ENCODE data around the gene TRPV4.

Gene TRPV4

GRCh38 chr12:109828754-109829511 lies 4.3 kb downstream of the TRPV4 start:
- TF ChIP-seq ZNF274 (IDR thresholded peaks at IDR 0.05; ENCODE audit: low read depth, low read length): no peak
- H3K4me3 ChIP-seq (ENCODE audit: low read length): no peak overlapping the region

- H3K4me3 ChIP-seq (ENCODE audit: low read length): no peak overlapping the region
- no peak for TF ChIP-seq ZNF274 (IDR thresholded peaks at IDR 0.05; ENCODE audit: low read depth, low read length)
Measured at GRCh38 chr12:109827566-109828550, 5.3 kb downstream of the TRPV4 start.

- H3K4me3 ChIP-seq (ENCODE audit: low read length): no peak overlapping the region
- TF ChIP-seq ZNF274 (IDR thresholded peaks at IDR 0.05; ENCODE audit: low read depth, low read length): no peak
Measured at GRCh38 chr12:109827080-109827479, 6.1 kb downstream of the TRPV4 start.

GRCh38 chr12:109824731-109825130 lies 8.5 kb downstream of the TRPV4 start:
- no peak overlapping the region for H3K4me3 ChIP-seq (ENCODE audit: low read length)
- TF ChIP-seq ZNF274 (IDR thresholded peaks at IDR 0.05; ENCODE audit: low read depth, low read length): no peak

- no peak for TF ChIP-seq ZNF274 (IDR thresholded peaks at IDR 0.05; ENCODE audit: low read depth, low read length)
- H3K4me3 ChIP-seq (ENCODE audit: low read length): no peak overlapping the region
Measured at GRCh38 chr12:109822951-109823411, 10.2 kb downstream of the TRPV4 start.

GRCh38 chr12:109822416-109822815 lies 10.8 kb downstream of the TRPV4 start:
- TF ChIP-seq ZNF274 (IDR thresholded peaks at IDR 0.05; ENCODE audit: low read depth, low read length): no peak
- no peak overlapping the region for H3K4me3 ChIP-seq (ENCODE audit: low read length)

- TF ChIP-seq ZNF274 (IDR thresholded peaks at IDR 0.05; ENCODE audit: low read depth, low read length): no peak
- H3K4me3 ChIP-seq (ENCODE audit: low read length): no peak overlapping the region
Measured at GRCh38 chr12:109821968-109822367, 11.2 kb downstream of the TRPV4 start.

GRCh38 chr12:109820816-109821381 lies 12.3 kb downstream of the TRPV4 start:
- H3K4me3 ChIP-seq (ENCODE audit: low read length): no peak overlapping the region
- TF ChIP-seq ZNF274 (IDR thresholded peaks at IDR 0.05; ENCODE audit: low read depth, low read length): no peak

- no peak for TF ChIP-seq ZNF274 (IDR thresholded peaks at IDR 0.05; ENCODE audit: low read depth, low read length)
- no peak overlapping the region for H3K4me3 ChIP-seq (ENCODE audit: low read length)
Measured at GRCh38 chr12:109818905-109819500, 14.2 kb downstream of the TRPV4 start.

- H3K4me3 ChIP-seq (ENCODE audit: low read length): no peak overlapping the region
- no peak for TF ChIP-seq ZNF274 (IDR thresholded peaks at IDR 0.05; ENCODE audit: low read depth, low read length)
Measured at GRCh38 chr12:109818253-109818652, 14.9 kb downstream of the TRPV4 start.

- no peak overlapping the region for H3K4me3 ChIP-seq (ENCODE audit: low read length)
Measured at GRCh38 chr12:109817627-109818231, 15.5 kb downstream of the TRPV4 start.

GRCh38 chr12:109816870-109817269 lies 16.3 kb downstream of the TRPV4 start:
- TF ChIP-seq ZNF274 (IDR thresholded peaks at IDR 0.05; ENCODE audit: low read depth, low read length): no peak

More at GRCh38 chr12:109817627-109818231, 15.5 kb downstream of the TRPV4 start:
- no peak for TF ChIP-seq ZNF274 (IDR thresholded peaks at IDR 0.05; ENCODE audit: low read depth, low read length)

GRCh38 chr12:109815757-109816617 lies 17.2 kb downstream of the TRPV4 start:
- TF ChIP-seq ZNF274 (IDR thresholded peaks at IDR 0.05; ENCODE audit: low read depth, low read length): no peak
- no peak overlapping the region for H3K4me3 ChIP-seq (ENCODE audit: low read length)

More at GRCh38 chr12:109816870-109817269, 16.3 kb downstream of the TRPV4 start:
- no peak overlapping the region for H3K4me3 ChIP-seq (ENCODE audit: low read length)
